ENCODE measurements around the gene ATP1A1.

Gene ATP1A1

GRCh38 chr1:116415699-116416533 lies 42.9 kb downstream of the ATP1A1 start:
- no peak for DNase-seq

- no peak for DNase-seq
These were observed 43.9 kb downstream of the ATP1A1 start for GRCh38 chr1:116416854-116417513.

GRCh38 chr1:116417678-116418077 lies 44.6 kb downstream of the ATP1A1 start:
- DNase-seq: no peak

GRCh38 chr1:116418091-116418830 lies 45.2 kb downstream of the ATP1A1 start:
- DNase-seq: peak; percentile 43

GRCh38 chr1:116420417-116421200 lies 47.6 kb downstream of the ATP1A1 start:
- no peak for DNase-seq

- DNase-seq: no peak
These were observed 51.4 kb downstream of the ATP1A1 start for GRCh38 chr1:116424438-116424837.

- no peak for DNase-seq
These were observed 51.8 kb downstream of the ATP1A1 start for GRCh38 chr1:116424863-116425262.

GRCh38 chr1:116425987-116426386 lies 52.9 kb downstream of the ATP1A1 start:
- no peak for DNase-seq

- DNase-seq: no peak
These were observed 53.4 kb downstream of the ATP1A1 start for GRCh38 chr1:116426401-116426800.

GRCh38 chr1:116428576-116428975 lies 55.5 kb downstream of the ATP1A1 start:
- DNase-seq: no peak

GRCh38 chr1:116429821-116430374 lies 56.9 kb downstream of the ATP1A1 start:
- no peak for DNase-seq

- DNase-seq: no peak
These were observed 58.9 kb downstream of the ATP1A1 start for GRCh38 chr1:116431870-116432500.

GRCh38 chr1:116432655-116433265 lies 59.7 kb downstream of the ATP1A1 start:
- no peak for DNase-seq

GRCh38 chr1:116433275-116434257 lies 60.5 kb downstream of the ATP1A1 start:
- no peak for DNase-seq

- DNase-seq: no peak
These were observed 61.8 kb downstream of the ATP1A1 start for GRCh38 chr1:116434849-116435248.

GRCh38 chr1:116435806-116436610 lies 63.0 kb downstream of the ATP1A1 start:
- no peak for DNase-seq

- DNase-seq: no peak
These were observed 63.5 kb downstream of the ATP1A1 start for GRCh38 chr1:116436611-116436970.

GRCh38 chr1:116439701-116440100 lies 66.7 kb downstream of the ATP1A1 start:
- no peak for DNase-seq

GRCh38 chr1:116440731-116441130 lies 67.7 kb downstream of the ATP1A1 start:
- DNase-seq: no peak
